ENCODE measurements around the gene SMAD7.

GRCh38 chr18:48905513-48905912 lies 45.3 kb downstream of the SMAD7 start:
- no peak for TF ChIP-seq POLR2A (IDR thresholded peaks at IDR 0.05; ENCODE audit: low read length)
- TF ChIP-seq FOSL2 (IDR thresholded peaks at IDR 0.05), result no peak
- no peak for TF ChIP-seq FOSL2 (CRISPR knock-in tag; IDR thresholded peaks at IDR 0.05)
- no peak for TF ChIP-seq MYC (IDR thresholded peaks at IDR 0.05; ENCODE audit: borderline replicate concordance, low read length)
- TF ChIP-seq RAD21 (conservative IDR thresholded peaks at IDR 0.05 in 1 of 2, IDR thresholded peaks at IDR 0.05 in 1 of 2), result no peak
- TF ChIP-seq USF2 (IDR thresholded peaks at IDR 0.05), result no peak
- TF ChIP-seq CTCF (IDR thresholded peaks at IDR 0.05), result no peak
- no peak for TF ChIP-seq REST (IDR thresholded peaks at IDR 0.05)
- TF ChIP-seq EP300 (IDR thresholded peaks at IDR 0.05), result no peak
- no peak for TF ChIP-seq RARB (CRISPR knock-in tag; IDR thresholded peaks at IDR 0.05)

Data from A549 (cell line).